Pancreas (tissue), 10 donors: ENCODE measurements around the gene TMEM150B. TPM values are rescaled to one million over a fixed set of nuclear protein-coding genes. Genes with fewer than 3 reads are reported as not detected.

ENCODE experiments used
- ATAC-seq, 4 donors: fragments of 200-7000 bp; cut with Tn5 transposase; one replicate each; pipeline versions ENCODE4 v1.8.0 to v1.9.1; 2020; ENCODE audit warnings: mild to moderate bottlenecking in 4 of 4, moderate library complexity in 4 of 4
- DNase-seq, 6 donors: peaks; one replicate each; pipeline ENCODE4 v3.0.0-alpha.2; 2020
- FAIRE-seq: peaks from 2 replicates; lab custom pipeline; 2012; peaks lifted over from hg19 to GRCh38; lab: Jason Lieb, UNC
- H3K27ac ChIP-seq, 4 donors: fragments of 200-600 bp; sonication (generic); 1 replicate in 3 of 4; 2 replicates in 1 of 4; pipeline versions ENCODE4 v1.5.0 to v1.8.0; 2020
- H3K27me3 ChIP-seq, 4 donors: fragments of 200-600 bp; one replicate each; pipeline ENCODE4 v1.8.0; 2021
- H3K36me3 ChIP-seq, 3 donors: fragments of 200-600 bp; sonication (generic) in 1 of 3; one replicate each; pipeline versions ENCODE4 v1.5.0 to v1.8.0; 2020 to 2021
- H3K4me1 ChIP-seq, 3 donors: fragments of 200-600 bp; one replicate each; pipeline ENCODE4 v1.8.0; 2021
- H3K4me3 ChIP-seq, 4 donors: fragments of 200-600 bp; sonication (generic) in 2 of 4; one replicate each; pipeline versions ENCODE4 v1.5.0 to v1.8.0; 2020 to 2021
- H3K9me3 ChIP-seq, 4 donors: fragments of 200-600 bp; one replicate each; pipeline ENCODE4 v1.8.0; 2021
- CTCF ChIP-seq, 4 donors: fragments of 200-600 bp; sonication (generic) in 3 of 4; IDR thresholded peaks; one replicate each; pipeline versions ENCODE4 v1.5.0 to v1.8.0; 2021; ENCODE audit warnings: antibody characterized with exemption in 4 of 4
- WGBS, 2 donors: extraction: QIAGEN DNeasy Blood & Tissue Kit; methylation state at CpG; one replicate each; pipeline ENCODE4 v1.1.7; 2013; 5-methylcytosine and 5-hydroxymethylcytosine counted together
- intact Hi-C, 3 donors: fragments of 100-400 bp; cut with DNase I; formaldehyde crosslinking; loops; one replicate each; pipeline versions ENCODE4 v1.11.1 to v1.14.2; 2022
- polyA plus RNA-seq, 2 donors: library from polyadenylated mRNA; stranded (reverse); fragments of 200-250 nt; gene quantifications; one replicate each; pipeline ENCODE4 v1.2.3, GENCODE V29; 2013
- total RNA-seq, 6 donors: library from RNA; stranded (reverse); fragmentation: NEBNext Ultra II Directional in 4 of 6; extraction: Animal tissue kit (Norgen Biotek cat#: 25700) in 4 of 6; gene quantifications; one replicate each; pipeline versions ENCODE4 v1.2.1 to v1.2.4, GENCODE V29; 2021 to 2023
- donor health status: healthy with polysubstance abuse.
- donor health status: DM: no; HTN: no; CAD: no; lungs with moderate emphysema.
- donor health status: DM: no; HTN: no; CAD: no.
- donor health status: control.
- donor health status: control.
- donor health status: Bipolar disorder and iron deficiency.
- donor health status: DM: yes; HTN: yes; CAD: no.
- donor health status: DM: no; HTN: no; CAD: no.
- donor health status: DM: no; HTN: no; CAD: no.
- donor health status: DM: yes; HTN: yes; CAD: no.

The TMEM150B gene
- total and polyA plus RNA-seq, 8 donors, result 0.14 to 1.3 (median 0.57) TPM; not detected in 4

GRCh38 chr19:55312621-55313512 lies 12.3 kb downstream of the TMEM150B start:
- WGBS, 2 donors, result 80 to 86% methylated on average over 47 of the region's 47 CpGs
- Histone ChIP-seq H3K27me3 (no peaks in the 10 kb centered on the region), H3K36me3 (no peaks in the 10 kb centered on the region), H3K9me3 (no peaks in the 10 kb centered on the region), H3K4me3 (no peak overlapping the region), H3K27ac (no peak overlapping the region), H3K4me1 (no peaks in the 10 kb centered on the region)
- intact Hi-C loops, result no loop called here
- FAIRE-seq, result no peak
- DNase-seq, result no peak
- TF ChIP-seq CTCF (IDR thresholded peaks at IDR 0.05), result no peak
- ATAC-seq, result no peak

DNA sequence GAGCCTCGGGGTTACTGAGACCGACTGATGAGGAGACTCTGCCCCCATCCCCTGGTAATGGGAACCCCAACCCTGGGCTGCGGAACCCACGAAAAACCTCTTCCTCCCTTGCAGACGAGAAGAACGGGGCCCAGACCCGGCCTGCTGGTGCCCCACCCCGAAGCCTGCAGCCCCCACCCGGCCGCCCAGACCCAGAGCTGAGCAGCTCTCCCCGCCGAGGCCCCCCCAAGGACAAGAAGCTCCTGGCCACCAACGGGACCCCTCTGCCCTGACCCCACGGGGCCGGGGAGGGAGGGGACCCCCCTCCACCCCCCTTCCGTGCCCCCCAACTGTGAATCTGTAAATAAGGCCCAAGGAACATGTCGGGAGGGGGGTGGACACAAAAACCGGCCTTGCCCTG lies 13.3 kb downstream of the TMEM150B start:
- H3K4me1 ChIP-seq, result no peaks in the 10 kb centered on the region
- DNase-seq (no peak), FAIRE-seq (no peak), ATAC-seq (no peak)
- H3K36me3 ChIP-seq, result no peaks in the 10 kb centered on the region
- intact Hi-C loops, result no loop called here
- WGBS, 2 donors, result 67 to 78% methylated on average over 18 of the region's 18 CpGs
- H3K9me3 ChIP-seq, result no peaks in the 10 kb centered on the region
- TF ChIP-seq CTCF (IDR thresholded peaks at IDR 0.05), result no peak
- no peak overlapping the region for H3K4me3 ChIP-seq
- H3K27ac ChIP-seq, result no peak overlapping the region
- H3K27me3 ChIP-seq, result no peaks in the 10 kb centered on the region

DNA sequence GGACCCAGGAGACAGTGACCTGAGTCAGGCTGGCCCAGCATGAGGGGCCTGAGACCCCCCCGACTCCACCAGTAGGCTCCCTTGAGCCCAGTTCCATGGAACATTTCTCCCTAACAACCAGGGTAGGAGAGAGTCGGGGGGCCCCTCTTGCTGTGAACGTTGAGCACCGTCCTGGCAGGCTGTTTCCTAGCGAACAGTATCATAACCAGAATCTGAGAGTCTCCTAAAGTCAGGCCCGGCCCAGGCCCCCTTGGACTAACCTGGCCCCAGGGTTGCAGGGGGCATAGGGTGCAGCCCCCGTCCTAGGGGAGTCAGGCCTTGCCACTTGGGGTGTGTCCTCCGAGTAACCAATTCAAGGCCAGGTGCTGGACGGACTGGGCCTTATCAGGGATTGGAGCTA lies 13.7 kb downstream of the TMEM150B start:
- Histone ChIP-seq H3K4me1 (no peaks in the 10 kb centered on the region), H3K36me3 (no peaks in the 10 kb centered on the region), H3K9me3 (no peaks in the 10 kb centered on the region), H3K4me3 (no peak overlapping the region), H3K27me3 (no peaks in the 10 kb centered on the region), H3K27ac (no peak overlapping the region)
- DNase-seq (no peak), ATAC-seq (no peak), FAIRE-seq (no peak)
- WGBS, 2 donors, result 66 to 81% methylated on average over 9 of the region's 9 CpGs
- no peak for TF ChIP-seq CTCF (IDR thresholded peaks at IDR 0.05)
- intact Hi-C loops, result no loop called here

GRCh38 chr19:55310498-55310897 lies 14.6 kb downstream of the TMEM150B start:
- H3K4me1 ChIP-seq, result no peaks in the 10 kb centered on the region
- no peak for FAIRE-seq
- no peaks in the 10 kb centered on the region for H3K27me3 ChIP-seq
- no peaks in the 10 kb centered on the region for H3K9me3 ChIP-seq
- ATAC-seq, result no peak
- intact Hi-C loops, result no loop called here
- no peak overlapping the region for H3K4me3 ChIP-seq
- no peak for DNase-seq
- no peak overlapping the region for H3K27ac ChIP-seq
- H3K36me3 ChIP-seq, result no peaks in the 10 kb centered on the region
- no peak for TF ChIP-seq CTCF (IDR thresholded peaks at IDR 0.05)
- 60 to 76% methylated on average over 7 of the region's 7 CpGs for WGBS, 2 donors

DNA sequence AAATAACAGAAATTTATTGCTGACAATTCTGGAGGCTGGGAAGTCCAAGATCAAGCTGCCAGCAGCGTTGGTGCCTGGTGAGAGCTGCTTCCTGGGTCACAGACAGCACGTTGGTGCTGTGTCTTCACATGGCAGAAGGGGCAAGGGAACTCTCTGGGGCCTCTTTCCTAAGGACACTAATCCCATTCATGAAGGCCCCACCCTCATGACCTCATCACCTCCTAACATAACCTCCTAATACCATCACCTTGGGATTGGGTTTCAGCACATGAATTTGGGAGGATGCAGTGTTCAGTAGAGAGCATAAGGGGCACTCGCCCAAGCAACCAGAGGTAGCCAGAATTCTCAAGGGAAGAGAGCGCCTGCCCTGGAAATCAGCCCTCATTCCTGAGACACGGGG lies 15.7 kb downstream of the TMEM150B start:
- ATAC-seq, result no peak
- intact Hi-C loops, result loop anchor here in 1 of 3 donors (10.0 kb wide), 1 partner anchor 65 kb away; the partner anchor contains the start of genes IL11 and TMEM190
- H3K27ac ChIP-seq, result no peak overlapping the region
- no peak overlapping the region for H3K4me3 ChIP-seq
- no peaks in the 10 kb centered on the region for H3K36me3 ChIP-seq
- 86 to 88% methylated on average over 5 of the region's 5 CpGs for WGBS, 2 donors
- no peak for TF ChIP-seq CTCF (IDR thresholded peaks at IDR 0.05)
- H3K27me3 ChIP-seq, result no peaks in the 10 kb centered on the region
- DNase-seq, result no peak
- H3K9me3 ChIP-seq, result no peaks in the 10 kb centered on the region
- no peaks in the 10 kb centered on the region for H3K4me1 ChIP-seq
- no peak for FAIRE-seq
